Endothelial cell of umbilical vein (primary cell): Measurements from ENCODE around the gene TRAF3IP1. TPM values are rescaled to one million over a fixed set of nuclear protein-coding genes. Genes with fewer than 3 reads are reported as not detected.

Experiments
- BruUV-seq: library from RNA; stranded (reverse); fragments of 400-500 nt; replicated peaks from 2 replicates; lab custom pipeline; 2021; lab: Mats Ljungman, UMichigan
- CTCF ChIA-PET: fragments of 300-600, 350-600 bp; sonication (Branson Sonifier 250); formaldehyde crosslinking; loops from one replicate; lab custom pipeline; 2021; ENCODE audit warnings: antibody characterized with exemption, inconsistent platforms; lab: Charles Lee
- POLR2A ChIA-PET: fragments of 300-600, 350-600 bp; sonication (Branson Sonifier 250); formaldehyde crosslinking; loops from one replicate; lab custom pipeline; 2021; ENCODE audit warnings: antibody characterized with exemption, inconsistent platforms; lab: Charles Lee
- DNase-seq: peaks from one replicate; pipeline ENCODE4 v3.0.0-alpha.2; 2011; ENCODE audit warnings: low read depth, low spot score
- FAIRE-seq: peaks from 2 replicates; lab custom pipeline; 2011; peaks lifted over from hg19 to GRCh38; lab: Jason Lieb, UNC
- H2AFZ ChIP-seq: 2 replicates; pipeline ENCODE4 v1.6.0; 2012; ENCODE audit warnings: low read depth, low read length, control low read depth, inconsistent platforms
- H3K27ac ChIP-seq: 2 replicates; pipeline ENCODE4 v1.5.1; 2011; ENCODE audit warnings: low read depth, mild to moderate bottlenecking, control low read depth, low read length, moderate library complexity; ENCODE audit not compliant: insufficient read depth
- H3K27me3 ChIP-seq, 2 experiments: 2 replicates each; pipeline versions ENCODE4 v1.6.0 to v1.6.1; 2011; ENCODE audit warnings: low read length in 2 of 2, mixed read lengths in 1 of 2; ENCODE audit not compliant: control insufficient read depth in 2 of 2, insufficient read depth in 2 of 2
- H3K36me3 ChIP-seq, 2 experiments: 2 replicates in 1 of 2; 3 replicates in 1 of 2; pipeline ENCODE4 v1.5.1; 2011; ENCODE audit warnings: low read length in 2 of 2, mild to moderate bottlenecking in 1 of 2, moderate library complexity in 1 of 2; ENCODE audit not compliant: control insufficient read depth in 2 of 2, insufficient read depth in 2 of 2; ENCODE audit errors: extremely low read depth in 1 of 2
- H3K4me1 ChIP-seq: 3 replicates; pipeline ENCODE4 v1.5.1; 2011; ENCODE audit warnings: mild to moderate bottlenecking, low read length; ENCODE audit not compliant: control insufficient read depth, insufficient read depth; ENCODE audit errors: extremely low read depth
- H3K4me2 ChIP-seq: 2 replicates; pipeline ENCODE4 v1.6.1; 2011; ENCODE audit warnings: low read length, control low read depth, mixed read lengths; ENCODE audit not compliant: insufficient read depth
- H3K4me3 ChIP-seq, 3 experiments: fragments of 200-600 bp in 1 of 3; sonication (generic), shearing (Covaris generic) in 1 of 3; replicated peaks in 1 of 3; 2 replicates each; pipeline ENCODE4 v1.5.1; 2011 to 2016; ENCODE audit warnings: control low read depth in 3 of 3, low read length in 3 of 3, mild to moderate bottlenecking in 2 of 3, inconsistent platforms in 1 of 3, low read depth in 1 of 3, moderate library complexity in 1 of 3; ENCODE audit not compliant: insufficient read depth in 1 of 3
- H3K79me2 ChIP-seq: 2 replicates; pipeline ENCODE4 v1.6.0; 2012; ENCODE audit warnings: low read length, inconsistent platforms; ENCODE audit not compliant: control insufficient read depth, insufficient read depth
- H3K9ac ChIP-seq: replicated peaks from 2 replicates; pipeline ENCODE3; 2011; ENCODE audit warnings: low read length, control low read depth; ENCODE audit not compliant: insufficient read depth; ENCODE audit errors: extremely low read depth
- H3K9me1 ChIP-seq: replicated peaks from 3 replicates; pipeline ENCODE4 v1.6.0; 2011; ENCODE audit warnings: mild to moderate bottlenecking, low read length; ENCODE audit not compliant: control insufficient read depth, insufficient read depth; ENCODE audit errors: extremely low read depth
- H3K9me3 ChIP-seq: replicated peaks from 2 replicates; pipeline ENCODE4 v1.5.1; 2012; ENCODE audit warnings: low read length, inconsistent platforms; ENCODE audit not compliant: control insufficient read depth, insufficient read depth
- H4K20me1 ChIP-seq: replicated peaks from 2 replicates; pipeline ENCODE3; 2011; ENCODE audit warnings: mild to moderate bottlenecking, low read length; ENCODE audit not compliant: control insufficient read depth, insufficient read depth; ENCODE audit errors: extremely low read depth
- CTCF ChIP-seq, 2 donors: IDR thresholded peaks; 1 replicate in 1 of 2; 2 replicates in 1 of 2; pipeline ENCODE4 v1.5.1; 2011; ENCODE audit warnings: low read length in 2 of 2, mild to moderate bottlenecking in 2 of 2, moderate library complexity in 2 of 2, control low read depth in 1 of 2, inconsistent platforms in 1 of 2, low read depth in 1 of 2; ENCODE audit not compliant: insufficient read depth in 1 of 2; ENCODE audit errors: extremely low read depth in 1 of 2
- EZH2 ChIP-seq: IDR thresholded peaks from 2 replicates; pipeline ENCODE4 v1.6.1; 2012; ENCODE audit warnings: borderline replicate concordance, low read depth, mild to moderate bottlenecking, moderate library complexity, low read length, inconsistent platforms; ENCODE audit not compliant: severe bottlenecking
- FOS ChIP-seq: IDR thresholded peaks from 2 replicates; pipeline ENCODE4 v1.6.1; 2011; ENCODE audit warnings: mild to moderate bottlenecking, low read length, moderate library complexity, borderline replicate concordance; ENCODE audit not compliant: insufficient read depth
- JUN ChIP-seq: IDR thresholded peaks from 2 replicates; pipeline ENCODE4 v1.6.1; 2011; ENCODE audit warnings: borderline replicate concordance, low read depth; ENCODE audit not compliant: insufficient read length, insufficient read depth
- MYC ChIP-seq: IDR thresholded peaks from one replicate; pipeline ENCODE4 v1.6.1; 2011; ENCODE audit warnings: mild to moderate bottlenecking, low read depth, low read length
- POLR2AphosphoS5 ChIP-seq: IDR thresholded peaks from 2 replicates; pipeline ENCODE4 v1.6.1; 2012; ENCODE audit warnings: low read depth, mild to moderate bottlenecking, control low read depth, low read length, moderate library complexity; ENCODE audit not compliant: insufficient read depth
- dilution Hi-C: fragments of 300-500 bp; cut with MboI; formaldehyde crosslinking; loops from one replicate; pipeline ENCODE4 v1.15.0; 2019; ENCODE audit warnings: low sequenced_read_pairs; ENCODE audit not compliant: extremely low pct_ligation_motif_present
- intact Hi-C: fragments of 100-400 bp; cut with micrococcal nuclease; formaldehyde crosslinking; loops from one replicate; pipeline ENCODE4 v1.10.0; 2022
- polyA plus RNA-seq, 4 experiments: library from polyadenylated mRNA; depleted of rRNA in 3 of 4; stranded (reverse) in 3 of 4; unstranded in 1 of 4; fragments of >200 nt; gene quantifications; 2 replicates each; pipeline versions ENCODE4 v1.2.1 to v1.2.3, GENCODE V29; 2011 to 2012; ENCODE audit warnings: missing spikeins in 1 of 4
- total RNA-seq: library from RNA; stranded (reverse); gene quantifications from 2 replicates; pipeline ENCODE4 v1.2.3, GENCODE V29; 2021

Gene TRAF3IP1
- total and polyA plus RNA-seq, 2 donors (not counting 3 experiments of a cell fraction or from before 2014, with no cell fraction given) = 3.4 to 15.9 TPM

GRCh38 chr2:238401551-238401950 is 81.2 kb downstream of the TRAF3IP1 start:
- H4K20me1 ChIP-seq = no peaks in the 10 kb centered on the region
- H3K79me2 ChIP-seq = no peaks in the 10 kb centered on the region
- H3K4me2 ChIP-seq = no peak overlapping the region
- H3K9me3 ChIP-seq = no peaks in the 10 kb centered on the region
- no peak overlapping the region for H2AFZ ChIP-seq
- no TSS peak for BruUV-seq
- intact Hi-C loops = no loop called here
- H3K4me1 ChIP-seq = no peaks in the 10 kb centered on the region
- no peaks in the 10 kb centered on the region for H3K27me3 ChIP-seq
- FAIRE-seq (no peak), DNase-seq (no peak)
- H3K9ac ChIP-seq = no peak overlapping the region
- H3K36me3 ChIP-seq = peaks cover 0 to 2% of the 10 kb centered on the region in 2 experiments
- CTCF ChIA-PET = interaction anchor here (0.9 kb wide), 2 partner anchors 11 to 30 kb away, joined by 3 to 5 read pairs; no protein-coding TSS in a partner anchor
- no peak overlapping the region for H3K27ac ChIP-seq
- POLR2A ChIA-PET = interaction anchor here (0.5 kb wide), 1 partner anchor 41 kb away, joined by 5 read pairs; no protein-coding TSS in a partner anchor
- H3K9me1 ChIP-seq = no peaks in the 10 kb centered on the region
- no peak overlapping the region for H3K4me3 ChIP-seq
- TF ChIP-seq POLR2AphosphoS5 = no peak
- TF ChIP-seq EZH2 = no peak
- TF ChIP-seq FOS = no peak
- no peak for TF ChIP-seq JUN
- no peak for TF ChIP-seq MYC
- TF ChIP-seq CTCF (IDR thresholded peaks at IDR 0.05; ENCODE audit: extremely low read depth in 1 of 2, insufficient read depth in 1 of 2, low read depth in 1 of 2, low read length in 2 of 2) = no peak
- dilution Hi-C loops = no loop called here
